HG03439 (cell line): ENCODE measurements around the gene DLG2.

Experiments
- ATAC-seq: cut with Tn5 transposase; IDR thresholded peaks from one replicate; pipeline ENCODE4 v1.9.1; 2021; ENCODE audit warnings: mild to moderate bottlenecking, moderate library complexity; ENCODE audit not compliant: unreplicated experiment

The DLG2 gene

GRCh38 chr11:84194696-84195095, 1432.4 kb downstream of the DLG2 start:
- no peak for ATAC-seq

DNA sequence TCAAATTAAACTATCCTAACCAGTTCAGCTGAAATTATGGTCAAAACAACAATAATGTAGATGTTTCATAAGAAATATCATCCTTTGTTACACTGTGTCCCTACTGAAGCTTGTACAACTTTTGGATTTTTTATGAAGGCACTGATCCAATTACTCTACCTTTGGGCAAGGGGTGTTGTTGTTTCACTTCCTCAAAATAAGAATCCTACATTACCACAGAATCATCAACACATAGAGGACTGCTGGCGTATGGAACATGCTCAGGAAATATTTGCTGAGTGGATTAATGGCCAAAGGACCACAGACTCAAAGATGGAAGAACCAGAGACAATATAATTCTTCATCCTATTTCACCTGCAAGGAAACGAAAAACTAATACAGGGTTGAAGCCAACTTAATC, 1433.4 kb downstream of the DLG2 start:
- no peak for ATAC-seq

GRCh38 chr11:84188521-84188920, 1438.6 kb downstream of the DLG2 start:
- no peak for ATAC-seq

DNA sequence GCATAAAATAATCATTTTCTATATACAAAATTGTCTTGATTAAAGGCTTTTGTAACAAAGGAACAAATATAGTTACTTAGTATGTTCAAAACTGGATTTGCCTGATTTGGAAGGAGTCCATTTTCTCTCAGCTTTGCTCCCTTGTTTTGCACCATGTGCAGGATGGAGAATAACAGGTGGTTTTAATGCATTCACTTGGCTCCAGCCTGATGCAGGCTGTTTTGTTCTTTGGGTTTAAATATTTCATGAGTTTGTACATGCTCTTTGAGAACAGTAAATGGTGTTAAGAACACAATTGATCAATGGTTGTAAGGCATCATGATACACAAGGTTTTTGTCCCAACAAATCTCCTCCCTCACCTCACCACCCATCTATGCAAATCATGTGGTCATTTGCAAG, 1454.1 kb downstream of the DLG2 start:
- ATAC-seq: no peak

DNA sequence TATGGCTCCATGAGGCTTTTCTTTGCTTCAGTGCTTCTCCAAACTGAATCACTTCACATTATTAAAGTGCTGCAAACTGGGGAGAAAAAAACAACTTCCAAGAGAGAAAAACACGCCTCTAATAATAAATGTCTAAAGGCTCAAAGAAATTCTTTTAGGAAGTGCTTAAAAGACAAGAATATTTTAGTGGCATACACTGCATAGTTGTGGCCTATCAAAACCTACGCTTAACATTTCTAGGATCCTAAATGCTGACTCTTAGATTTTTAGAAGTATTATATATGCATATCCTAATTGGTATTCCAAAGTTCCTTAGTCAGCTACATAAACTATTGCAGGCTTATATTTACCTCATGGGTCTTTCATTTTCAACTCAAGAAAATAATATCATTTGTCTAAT, 1462.0 kb downstream of the DLG2 start:
- ATAC-seq: no peak

- ATAC-seq: no peak
Observed at GRCh38 chr11:84164728-84165127, 1462.4 kb downstream of the DLG2 start.

GRCh38 chr11:84163116-84163515, 1464.0 kb downstream of the DLG2 start:
- ATAC-seq: no peak

DNA sequence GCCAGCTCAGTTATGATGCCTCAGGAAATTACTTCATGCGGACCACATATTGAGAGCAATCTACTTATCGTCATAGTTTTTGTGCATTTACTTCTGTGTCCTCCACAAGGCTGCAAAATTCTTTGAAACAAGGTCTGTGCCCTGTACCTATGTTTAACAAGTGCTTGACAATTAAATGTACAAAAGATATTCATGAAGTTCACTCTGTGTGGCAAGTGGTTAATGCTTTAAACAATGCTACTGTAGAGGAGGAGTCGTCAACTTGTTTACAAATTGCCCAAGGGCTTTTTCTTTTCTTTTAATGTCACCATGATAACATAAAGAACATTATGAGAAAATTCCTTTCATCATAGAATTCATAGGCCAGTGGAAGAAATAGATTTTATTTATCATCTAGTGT, 1469.5 kb downstream of the DLG2 start:
- no peak for ATAC-seq

- ATAC-seq: no peak
Observed at GRCh38 chr11:84146826-84147225, 1480.3 kb downstream of the DLG2 start.

- no peak for ATAC-seq
Observed at GRCh38 chr11:84145616-84146185, 1481.4 kb downstream of the DLG2 start.

- no peak for ATAC-seq
Observed at GRCh38 chr11:84144531-84144930, 1482.6 kb downstream of the DLG2 start.

- ATAC-seq: no peak
Observed at GRCh38 chr11:84142411-84142810, 1484.7 kb downstream of the DLG2 start.

- no peak for ATAC-seq
Observed at GRCh38 chr11:84140386-84141169, 1486.6 kb downstream of the DLG2 start.

DNA sequence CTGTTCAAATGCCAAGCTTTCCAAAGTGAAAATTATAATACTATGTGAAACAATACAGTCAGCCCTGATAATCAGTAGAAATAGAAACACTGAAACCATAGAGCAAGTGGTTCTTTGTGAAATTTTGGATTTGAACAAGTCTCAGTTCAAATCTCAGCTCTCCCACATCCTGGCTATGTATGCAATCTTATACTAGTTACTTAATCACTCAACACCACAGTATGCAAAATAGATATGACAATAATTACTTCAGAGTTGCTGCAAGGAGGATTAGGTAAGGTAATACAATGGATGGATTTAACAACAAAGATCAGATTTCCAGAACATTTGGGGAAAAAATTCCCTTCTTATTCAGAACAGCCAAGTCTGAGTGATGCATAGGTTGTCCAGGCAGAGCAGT, 1489.2 kb downstream of the DLG2 start:
- ATAC-seq: no peak

GRCh38 chr11:84137505-84137904, 1489.6 kb downstream of the DLG2 start:
- no peak for ATAC-seq

DNA sequence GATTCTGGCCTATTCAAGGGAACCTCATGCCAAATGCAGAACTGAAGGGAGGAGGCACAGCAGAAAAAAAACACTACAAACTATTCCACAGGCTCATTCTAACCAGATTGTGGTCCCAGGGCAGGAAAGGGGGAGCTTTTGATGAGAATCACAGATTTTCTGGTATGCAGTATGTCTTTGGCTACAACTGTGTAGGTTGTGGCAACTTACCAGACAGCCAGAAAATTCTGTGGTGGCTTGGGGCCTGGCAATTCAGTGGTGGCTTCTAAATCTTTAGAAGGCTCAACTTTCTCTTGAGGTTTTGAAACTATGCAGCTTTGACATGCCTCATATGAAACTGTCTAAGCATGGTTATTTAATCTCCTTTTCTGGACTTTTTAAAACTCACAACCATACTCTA, 1490.2 kb downstream of the DLG2 start:
- no peak for ATAC-seq

DNA sequence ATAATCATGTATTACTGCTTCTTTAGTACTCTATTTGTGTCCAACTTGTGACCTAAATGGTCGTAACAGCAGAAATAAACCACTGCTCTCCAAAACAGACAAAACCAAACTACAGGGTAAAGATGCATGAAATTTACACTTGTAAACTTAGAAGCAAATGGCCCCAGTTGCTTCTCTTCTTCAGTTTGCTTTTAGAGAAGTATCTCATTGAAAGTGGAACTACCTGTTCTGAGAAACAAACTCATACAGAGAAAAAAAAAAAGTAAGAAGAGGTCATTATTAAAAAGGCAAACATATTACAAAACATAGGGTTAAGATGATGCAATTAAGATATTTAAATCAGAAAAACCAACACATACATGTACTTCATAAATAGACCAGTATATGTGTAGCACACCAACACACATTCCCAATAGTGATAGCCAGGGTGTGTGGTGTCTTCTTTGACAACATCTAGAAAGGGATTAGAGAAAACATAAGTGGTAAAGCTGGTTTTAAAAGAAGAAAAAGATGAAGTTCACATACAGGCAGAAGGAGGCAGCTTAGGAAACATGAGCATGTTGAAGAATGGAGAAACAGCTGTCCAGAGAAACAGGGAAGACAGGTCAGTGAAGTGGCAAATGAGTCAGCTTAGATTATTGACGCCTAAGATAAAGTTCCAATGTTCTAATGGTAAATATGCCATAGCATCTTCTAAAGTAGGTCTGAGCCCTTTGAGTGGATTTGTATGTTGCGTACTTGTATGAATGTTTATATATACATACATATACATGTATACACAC, 1496.3 kb downstream of the DLG2 start:
- ATAC-seq: no peak

- ATAC-seq: no peak
Observed at GRCh38 chr11:84129961-84130576, 1497.1 kb downstream of the DLG2 start.

DNA sequence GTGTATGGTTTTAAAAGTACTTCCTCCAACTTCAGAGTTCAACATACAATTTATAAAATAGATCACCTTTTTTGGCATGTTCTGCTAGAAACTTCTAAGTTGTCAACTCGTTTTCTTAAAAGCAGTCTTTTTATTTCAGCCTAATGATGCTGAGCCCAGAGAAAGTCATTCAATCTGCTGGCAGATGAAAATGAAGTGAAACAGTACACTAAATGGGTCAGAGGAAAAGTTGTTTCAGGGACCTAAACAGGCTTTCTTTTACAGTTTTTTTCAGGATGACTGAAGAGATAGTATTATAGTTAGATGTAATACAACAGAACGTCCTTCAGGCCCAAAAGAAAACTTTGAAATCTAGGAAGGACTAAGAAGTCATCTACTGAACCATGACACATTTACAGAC, 1498.3 kb downstream of the DLG2 start:
- no peak for ATAC-seq

GRCh38 chr11:84117394-84117793, 1509.8 kb downstream of the DLG2 start:
- no peak for ATAC-seq

DNA sequence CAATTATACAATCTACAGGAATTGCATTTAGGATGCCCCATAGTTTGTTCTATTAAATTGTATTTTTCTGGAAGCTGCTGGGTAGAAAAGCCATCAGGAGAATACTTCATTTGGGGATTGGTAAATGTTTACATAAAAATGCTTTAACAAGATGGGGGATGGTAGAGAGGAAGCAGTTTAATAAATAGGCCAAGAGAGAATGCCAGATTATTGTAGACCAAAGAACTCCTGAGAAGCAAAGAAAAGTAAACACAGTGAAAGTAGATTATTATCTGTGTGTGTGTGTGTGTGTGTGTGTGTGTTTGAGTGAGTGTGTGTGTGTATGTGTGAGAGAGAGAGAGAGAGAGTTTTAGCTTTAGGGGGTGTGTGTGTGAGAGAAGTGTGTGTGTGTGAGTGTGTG, 1520.6 kb downstream of the DLG2 start:
- no peak for ATAC-seq

- no peak for ATAC-seq
Observed at GRCh38 chr11:84105148-84105547, 1522.0 kb downstream of the DLG2 start.
